ENCODE results near the gene PRAC2. TPM values are rescaled to one million over a fixed set of nuclear protein-coding genes. Genes with fewer than 3 reads are reported as not detected.

The PRAC2 gene
- total RNA-seq, 2 donors from 2014 or later = not detected

- Mint-ChIP-seq H3K4me1 (peaks cover 16% of the 10 kb centered on the region), H3K27ac (no peak overlapping the region), H3K36me3 (ENCODE audit: low read depth) (no peaks in the 10 kb centered on the region), H3K9me3 (no peaks in the 10 kb centered on the region), H3K4me3 (no peak overlapping the region), H3K27me3 (ENCODE audit: insufficient read depth) (peaks cover 100% of the 10 kb centered on the region)
- no peak overlapping the region for H3K9ac ChIP-seq (ENCODE audit: extremely low read depth, low read length, poor library complexity, severe bottlenecking)
- no peak overlapping the region for H3K4me3 ChIP-seq (ENCODE audit: low read length)
- peaks cover 9% of the 10 kb centered on the region for H3K4me1 ChIP-seq (ENCODE audit: control insufficient read depth, insufficient read depth, low read length)
- no peaks in the 10 kb centered on the region for H3K36me3 ChIP-seq (ENCODE audit: control insufficient read depth, insufficient read depth, low read length)
- WGBS, 2 experiments (ENCODE audit: insufficient coverage in 1 of 2, insufficient read length in 1 of 2) = 7 to 10% methylated on average over 27 to 32 of the region's 32 CpGs
- TF ChIP-seq CTCF (conservative IDR thresholded peaks at IDR 0.05) = no peak
- H3K27ac ChIP-seq (ENCODE audit: low read depth, low read length) = no peak overlapping the region
- H3K9me3 ChIP-seq (ENCODE audit: control insufficient read depth, low read length) = no peaks in the 10 kb centered on the region
- DNase-seq = peak; percentile 73
- H3K27me3 ChIP-seq (ENCODE audit: control insufficient read depth, insufficient read depth, low read length, poor library complexity, severe bottlenecking) = peaks cover 100% of the 10 kb centered on the region
Measured at GRCh38 chr17:48749621-48750553, 26.9 kb downstream of the PRAC2 start.

DNA sequence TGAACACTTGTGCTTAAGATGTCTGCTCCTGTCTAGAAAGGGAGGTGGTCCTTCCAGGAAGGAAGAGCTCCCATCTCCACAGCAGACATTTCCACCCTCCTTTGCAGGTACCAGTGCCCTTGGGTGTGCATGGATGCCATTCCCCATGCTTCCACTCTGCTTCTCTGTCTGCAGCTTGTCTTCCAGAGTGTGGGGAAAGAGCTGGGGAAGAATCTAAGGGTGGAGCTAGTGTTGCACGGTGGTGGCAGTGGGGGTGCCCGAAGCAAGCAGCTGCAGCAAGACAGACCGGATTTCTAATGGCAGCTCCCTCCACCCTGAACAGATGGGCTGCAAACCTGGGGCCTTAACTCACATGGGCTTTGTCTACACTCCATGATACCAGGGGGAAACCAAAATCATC is 28.2 kb downstream of the PRAC2 start:
- no peak overlapping the region for H3K4me3 ChIP-seq (ENCODE audit: low read length)
- no peak overlapping the region for H3K27ac ChIP-seq (ENCODE audit: low read depth, low read length)
- TF ChIP-seq CTCF (conservative IDR thresholded peaks at IDR 0.05) = no peak
- no peaks in the 10 kb centered on the region for H3K36me3 Mint-ChIP-seq (ENCODE audit: low read depth)
- peaks cover 100% of the 10 kb centered on the region for H3K27me3 ChIP-seq (ENCODE audit: control insufficient read depth, insufficient read depth, low read length, poor library complexity, severe bottlenecking)
- H3K27me3 Mint-ChIP-seq (ENCODE audit: insufficient read depth) = peaks cover 100% of the 10 kb centered on the region
- no peak overlapping the region for H3K27ac Mint-ChIP-seq
- DNase-seq = no peak
- WGBS, 2 experiments (ENCODE audit: insufficient coverage in 1 of 2, insufficient read length in 1 of 2) = 16% methylated on average over 3 of the region's 3 CpGs; no CpG with 5 or more reads in 1 of the 2 experiments
- no peak overlapping the region for H3K4me3 Mint-ChIP-seq
- peaks cover 4% of the 10 kb centered on the region for H3K4me1 ChIP-seq (ENCODE audit: control insufficient read depth, insufficient read depth, low read length)
- H3K9ac ChIP-seq (ENCODE audit: extremely low read depth, low read length, poor library complexity, severe bottlenecking) = no peak overlapping the region
- H3K4me1 Mint-ChIP-seq = peaks cover 15% of the 10 kb centered on the region
- no peaks in the 10 kb centered on the region for H3K9me3 ChIP-seq (ENCODE audit: control insufficient read depth, low read length)
- no peaks in the 10 kb centered on the region for H3K36me3 ChIP-seq (ENCODE audit: control insufficient read depth, insufficient read depth, low read length)
- no peaks in the 10 kb centered on the region for H3K9me3 Mint-ChIP-seq

- Histone ChIP-seq H3K4me1 (ENCODE audit: control insufficient read depth, insufficient read depth, low read length) (peaks cover under 1% of the 10 kb centered on the region), H3K9ac (ENCODE audit: extremely low read depth, low read length, poor library complexity, severe bottlenecking) (no peak overlapping the region), H3K9me3 (ENCODE audit: control insufficient read depth, low read length) (no peaks in the 10 kb centered on the region), H3K36me3 (ENCODE audit: control insufficient read depth, insufficient read depth, low read length) (no peaks in the 10 kb centered on the region), H3K27ac (ENCODE audit: low read depth, low read length) (no peak overlapping the region), H3K27me3 (ENCODE audit: control insufficient read depth, insufficient read depth, low read length, poor library complexity, severe bottlenecking) (peaks cover 100% of the 10 kb centered on the region), H3K4me3 (ENCODE audit: low read length) (no peak overlapping the region)
- peaks cover 8% of the 10 kb centered on the region for H3K4me1 Mint-ChIP-seq
- H3K36me3 Mint-ChIP-seq (ENCODE audit: low read depth) = no peaks in the 10 kb centered on the region
- no peak for DNase-seq
- no peak overlapping the region for H3K27ac Mint-ChIP-seq
- TF ChIP-seq CTCF (conservative IDR thresholded peaks at IDR 0.05) = no peak
- 9 to 15% methylated on average over 8 to 13 of the region's 13 CpGs for WGBS, 2 experiments (ENCODE audit: insufficient coverage in 1 of 2, insufficient read length in 1 of 2)
- H3K4me3 Mint-ChIP-seq = no peak overlapping the region
- peaks cover 100% of the 10 kb centered on the region for H3K27me3 Mint-ChIP-seq (ENCODE audit: insufficient read depth)
- H3K9me3 Mint-ChIP-seq = no peaks in the 10 kb centered on the region
Measured at GRCh38 chr17:48751733-48752398, 28.9 kb downstream of the PRAC2 start.
